COLO668 (cell line): ENCODE measurements around the gene CSNK2B.

Experiments used
- DNase-seq: peaks from one replicate; lab custom pipeline; 2025; ENCODE audit not compliant: unreplicated experiment; lab: John Stamatoyannopoulos, UW

CSNK2B gene

GRCh38 chr6:31660381-31661261, 5.3 kb upstream of the CSNK2B start, which contains the start of gene C6orf47:
Gene C6orf47, minus strand, starts transcription at chr6:31660778. Its CDS starts 831 bp downstream, at chr6:31659947.
- DNase-seq, result peak; percentile 86

GRCh38 chr6:31661262-31662123, 4.4 kb upstream of the CSNK2B start:
- DNase-seq, result no peak

- no peak for DNase-seq
Measured at GRCh38 chr6:31662124-31662723, 3.7 kb upstream of the CSNK2B start.

GRCh38 chr6:31663126-31663960, 2.5 kb upstream of the CSNK2B start:
- DNase-seq, result no peak

GRCh38 chr6:31663961-31664789, 1.7 kb upstream of the CSNK2B start:
- no peak for DNase-seq

- peak; percentile 83 for DNase-seq
Measured at GRCh38 chr6:31664790-31665500, 935 bp upstream of the CSNK2B start, which contains the start of gene GPANK1. Gene GPANK1, minus strand, starts transcription at chr6:31664997. Its CDS starts 519 bp downstream, at chr6:31664478.

GRCh38 chr6:31666337-31666965, 571 bp downstream of the CSNK2B start:
- DNase-seq, result no peak

- no peak for DNase-seq
Measured at GRCh38 chr6:31669676-31670075, 3.8 kb downstream of the CSNK2B start, which contains the start of gene LY6G5B. Gene LY6G5B, plus strand, starts transcription at chr6:31669976. Its CDS starts 975 bp downstream, at chr6:31670951.

- DNase-seq, result no peak
Measured at GRCh38 chr6:31676322-31676903, 10.5 kb downstream of the CSNK2B start.

GRCh38 chr6:31676904-31677303, 11.0 kb downstream of the CSNK2B start:
- no peak for DNase-seq

GRCh38 chr6:31677955-31678354, 12.1 kb downstream of the CSNK2B start:
- no peak for DNase-seq

- peak; percentile 75 for DNase-seq
Measured at GRCh38 chr6:31680226-31681134, 14.6 kb downstream of the CSNK2B start, which contains the start of gene LY6G5C. Gene LY6G5C, minus strand, starts transcription at chr6:31681067. Its CDS starts 694 bp downstream, at chr6:31680373.

- peak; percentile 54 for DNase-seq
Measured at GRCh38 chr6:31681135-31681671, 15.3 kb downstream of the CSNK2B start.

- no peak for DNase-seq
Measured at GRCh38 chr6:31683591-31683990, 17.7 kb downstream of the CSNK2B start.

GRCh38 chr6:31686483-31686882, 20.6 kb downstream of the CSNK2B start:
- DNase-seq, result no peak

GRCh38 chr6:31687321-31687720, 21.4 kb downstream of the CSNK2B start:
- DNase-seq, result no peak
